HepG2 (cell line): ENCODE results near the gene MARVELD3. TPM values are rescaled to one million over a fixed set of nuclear protein-coding genes. Genes with fewer than 3 reads are reported as not detected.

Source experiments
- AKAP8 ChIP-seq: sonication (generic); formaldehyde crosslinking; IDR thresholded peaks from 2 replicates; pipeline ENCODE4 v1.5.1; 2020; ENCODE audit warnings: mild to moderate bottlenecking, missing genetic modification reagents
- BCL6 ChIP-seq: IDR thresholded peaks from 2 replicates; pipeline ENCODE4 v1.6.1; 2016; ENCODE audit warnings: missing genetic modification reagents, missing compliant biosample characterization
- FOXO1 ChIP-seq: sonication (generic); formaldehyde crosslinking; IDR thresholded peaks from 2 replicates; pipeline ENCODE4 v1.4.0; 2020; ENCODE audit warnings: missing genetic modification reagents
- GABPB1 ChIP-seq: IDR thresholded peaks from 2 replicates; pipeline ENCODE4 v1.6.1; 2016; ENCODE audit warnings: mild to moderate bottlenecking, missing genetic modification reagents, moderate library complexity, missing compliant biosample characterization
- MEF2D ChIP-seq: sonication (generic); formaldehyde crosslinking; IDR thresholded peaks from 2 replicates; pipeline ENCODE4 v1.5.1; 2020; ENCODE audit warnings: mild to moderate bottlenecking, missing genetic modification reagents
- PHF20 ChIP-seq: sonication (generic); formaldehyde crosslinking; IDR thresholded peaks from 2 replicates; pipeline ENCODE4 v1.5.0; 2020; ENCODE audit warnings: mild to moderate bottlenecking, missing genetic modification reagents
- PLRG1 ChIP-seq: fragments of 450-650 bp; conservative IDR thresholded peaks from 2 replicates; pipeline ENCODE4 v1.6.1; 2016
- RBFOX2 ChIP-seq: fragments of 200-400 bp; formaldehyde crosslinking; IDR thresholded peaks from 2 replicates; pipeline ENCODE4 v1.6.1; 2017; ENCODE audit warnings: low read depth, mild to moderate bottlenecking, low read length
- RELA ChIP-seq: sonication (generic); formaldehyde crosslinking; IDR thresholded peaks from 2 replicates; pipeline ENCODE4 v1.4.0; 2020; ENCODE audit warnings: missing genetic modification reagents
- THAP11 ChIP-seq: IDR thresholded peaks from 2 replicates; pipeline ENCODE4 v1.6.1; 2016; ENCODE audit warnings: missing biosample characterization, missing genetic modification reagents
- ZFP90 ChIP-seq: sonication (generic); formaldehyde crosslinking; IDR thresholded peaks from 2 replicates; pipeline ENCODE4 v1.8.0; 2022; ENCODE audit warnings: missing genetic modification reagents, mild to moderate bottlenecking, inconsistent platforms, borderline replicate concordance
- ZFY ChIP-seq: sonication (generic); formaldehyde crosslinking; IDR thresholded peaks from 2 replicates; pipeline ENCODE4 v1.4.0; 2020; ENCODE audit warnings: missing genetic modification reagents
- ZNF136 ChIP-seq: sonication (generic); formaldehyde crosslinking; IDR thresholded peaks from 2 replicates; pipeline ENCODE4 v1.8.1; 2022; ENCODE audit warnings: low read depth, mild to moderate bottlenecking, moderate library complexity, missing genetic modification reagents
- ZNF20 ChIP-seq: sonication (generic); formaldehyde crosslinking; IDR thresholded peaks from 2 replicates; pipeline ENCODE4 v1.4.0; 2020; ENCODE audit warnings: mild to moderate bottlenecking, moderate library complexity, missing genetic modification reagents
- polyA plus RNA-seq, 8 experiments: library from polyadenylated mRNA; depleted of rRNA in 3 of 8; stranded (reverse) in 7 of 8; unstranded in 1 of 8; fragments of >200 nt; fragmentation: Illumina TruSeq in 4 of 8; extraction: Trizol in 4 of 8; gene quantifications; 2 replicates each; pipeline versions ENCODE4 v1.2.1 to v1.2.3, GENCODE V29; 2011 to 2016; ENCODE audit warnings: low read depth in 4 of 8, missing spikeins in 1 of 8, mixed read lengths in 1 of 8; ENCODE audit not compliant: insufficient read depth in 1 of 8
- total RNA-seq, 5 experiments: library from RNA; depleted of rRNA; stranded (reverse); fragments of >200 nt; fragmentation: Illumina TruSeq; extraction: Trizol; gene quantifications; 2 replicates each; pipeline ENCODE4 v1.2.3, GENCODE V29; 2016; ENCODE audit warnings: low read depth in 1 of 5
- TF ChIP-seq, protein P1 (sequence below): sonication (generic); formaldehyde crosslinking; IDR thresholded peaks from 2 replicates; pipeline ENCODE4 v1.4.0; 2020; ENCODE audit warnings: mild to moderate bottlenecking, missing genetic modification reagents
- TF ChIP-seq, protein P2 (sequence below): IDR thresholded peaks from 2 replicates; pipeline ENCODE4 v1.6.1; 2016; ENCODE audit warnings: missing compliant biosample characterization, missing genetic modification reagents, borderline replicate concordance
- TF ChIP-seq, protein P3 (sequence below): sonication (generic); formaldehyde crosslinking; IDR thresholded peaks from 2 replicates; pipeline ENCODE4 v1.8.0; 2022; ENCODE audit warnings: mild to moderate bottlenecking, missing genetic modification reagents
- TF ChIP-seq, protein P4 (sequence below): sonication (generic); formaldehyde crosslinking; IDR thresholded peaks from 2 replicates; pipeline ENCODE4 v1.8.1; 2023; ENCODE audit warnings: mild to moderate bottlenecking, inconsistent platforms, moderate library complexity, missing genetic modification reagents, borderline replicate concordance
- TF ChIP-seq, protein P5 (sequence below): sonication (generic); formaldehyde crosslinking; IDR thresholded peaks from 2 replicates; pipeline ENCODE4 v1.5.0; 2020; ENCODE audit warnings: mild to moderate bottlenecking, missing genetic modification reagents, borderline replicate concordance

The MARVELD3 gene
- total and polyA plus RNA-seq, 2 of the 13 experiments (the other 11 are each of a cell fraction or from before 2014, with no cell fraction given) = 4.8 to 5.6 TPM

DNA sequence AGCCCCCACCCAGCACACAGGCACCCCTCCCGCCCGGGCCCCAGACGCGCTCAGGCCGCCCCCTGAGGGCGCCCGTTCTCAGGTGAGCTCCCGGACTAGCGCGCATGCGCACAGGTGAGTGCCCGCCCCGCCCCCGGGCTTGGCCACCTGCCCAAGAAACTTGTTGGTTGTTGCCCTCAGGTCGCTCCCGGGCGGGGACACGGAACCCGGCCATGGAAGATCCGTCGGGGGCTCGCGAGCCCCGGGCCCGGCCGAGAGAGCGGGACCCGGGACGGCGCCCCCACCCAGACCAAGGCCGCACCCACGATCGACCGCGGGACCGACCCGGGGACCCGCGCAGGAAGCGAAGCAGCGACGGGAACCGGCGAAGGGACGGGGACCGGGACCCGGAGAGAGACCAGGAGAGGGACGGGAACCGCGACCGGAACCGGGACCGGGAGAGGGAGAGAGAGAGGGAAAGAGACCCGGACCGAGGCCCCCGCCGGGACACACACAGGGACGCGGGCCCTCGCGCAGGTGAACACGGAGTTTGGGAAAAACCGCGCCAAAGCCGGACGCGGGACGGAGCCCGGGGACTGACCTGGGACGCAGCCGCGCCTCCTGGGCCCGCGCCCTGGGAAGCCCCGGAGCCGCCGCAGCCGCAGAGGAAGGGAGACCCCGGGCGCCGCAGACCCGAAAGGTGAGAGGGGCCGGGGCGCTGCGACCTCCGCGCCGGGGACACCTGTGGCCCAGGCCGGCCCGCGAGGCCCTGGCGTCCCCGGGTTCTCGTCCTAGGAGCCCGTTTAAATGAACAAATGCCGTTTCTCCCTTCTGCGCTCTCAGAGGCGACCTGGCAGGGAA lies at the start of gene MARVELD3 (continued):
- TF ChIP-seq AKAP8 (CRISPR knock-in tag) = 0 out of 2 replicates have a peak, but pooled peaks have one; percentile 31
- TF ChIP-seq FOXO1 = no peak; the same call in 1 of the 2 replicates
- TF ChIP-seq PHF20 (CRISPR knock-in tag) = peak; percentile 55; the same call in 1 of the 2 replicates
- 0 out of 2 replicates have a peak, but pooled peaks have one; percentile 10 for TF ChIP-seq THAP11
- TF ChIP-seq, protein P1, sequence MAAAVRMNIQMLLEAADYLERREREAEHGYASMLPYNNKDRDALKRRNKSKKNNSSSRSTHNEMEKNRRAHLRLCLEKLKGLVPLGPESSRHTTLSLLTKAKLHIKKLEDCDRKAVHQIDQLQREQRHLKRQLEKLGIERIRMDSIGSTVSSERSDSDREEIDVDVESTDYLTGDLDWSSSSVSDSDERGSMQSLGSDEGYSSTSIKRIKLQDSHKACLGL (CRISPR knock-in tag) = peak; percentile 84
- TF ChIP-seq, protein P2, sequence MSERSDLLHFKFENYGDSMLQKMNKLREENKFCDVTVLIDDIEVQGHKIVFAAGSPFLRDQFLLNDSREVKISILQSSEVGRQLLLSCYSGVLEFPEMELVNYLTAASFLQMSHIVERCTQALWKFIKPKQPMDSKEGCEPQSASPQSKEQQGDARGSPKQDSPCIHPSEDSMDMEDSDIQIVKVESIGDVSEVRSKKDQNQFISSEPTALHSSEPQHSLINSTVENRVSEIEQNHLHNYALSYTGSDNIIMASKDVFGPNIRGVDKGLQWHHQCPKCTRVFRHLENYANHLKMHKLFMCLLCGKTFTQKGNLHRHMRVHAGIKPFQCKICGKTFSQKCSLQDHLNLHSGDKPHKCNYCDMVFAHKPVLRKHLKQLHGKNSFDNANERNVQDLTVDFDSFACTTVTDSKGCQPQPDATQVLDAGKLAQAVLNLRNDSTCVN (CRISPR knock-in tag) = 0 out of 2 replicates have a peak, but pooled peaks have one; percentile 32
- TF ChIP-seq RBFOX2 = peak; percentile 79
- TF ChIP-seq MEF2D (CRISPR knock-in tag) = no peak
- TF ChIP-seq PLRG1 = no peak
- TF ChIP-seq ZNF136 (CRISPR knock-in tag) = no peak
- TF ChIP-seq, protein P3, sequence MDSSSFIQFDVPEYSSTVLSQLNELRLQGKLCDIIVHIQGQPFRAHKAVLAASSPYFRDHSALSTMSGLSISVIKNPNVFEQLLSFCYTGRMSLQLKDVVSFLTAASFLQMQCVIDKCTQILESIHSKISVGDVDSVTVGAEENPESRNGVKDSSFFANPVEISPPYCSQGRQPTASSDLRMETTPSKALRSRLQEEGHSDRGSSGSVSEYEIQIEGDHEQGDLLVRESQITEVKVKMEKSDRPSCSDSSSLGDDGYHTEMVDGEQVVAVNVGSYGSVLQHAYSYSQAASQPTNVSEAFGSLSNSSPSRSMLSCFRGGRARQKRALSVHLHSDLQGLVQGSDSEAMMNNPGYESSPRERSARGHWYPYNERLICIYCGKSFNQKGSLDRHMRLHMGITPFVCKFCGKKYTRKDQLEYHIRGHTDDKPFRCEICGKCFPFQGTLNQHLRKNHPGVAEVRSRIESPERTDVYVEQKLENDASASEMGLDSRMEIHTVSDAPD (CRISPR knock-in tag) = peak; percentile 60; the same call in 1 of the 2 replicates
- 0 out of 2 replicates have a peak, but pooled peaks have one; percentile 68 for TF ChIP-seq ZFP90
- peak; percentile 37 for TF ChIP-seq BCL6 (CRISPR knock-in tag)
- TF ChIP-seq, protein P4, sequence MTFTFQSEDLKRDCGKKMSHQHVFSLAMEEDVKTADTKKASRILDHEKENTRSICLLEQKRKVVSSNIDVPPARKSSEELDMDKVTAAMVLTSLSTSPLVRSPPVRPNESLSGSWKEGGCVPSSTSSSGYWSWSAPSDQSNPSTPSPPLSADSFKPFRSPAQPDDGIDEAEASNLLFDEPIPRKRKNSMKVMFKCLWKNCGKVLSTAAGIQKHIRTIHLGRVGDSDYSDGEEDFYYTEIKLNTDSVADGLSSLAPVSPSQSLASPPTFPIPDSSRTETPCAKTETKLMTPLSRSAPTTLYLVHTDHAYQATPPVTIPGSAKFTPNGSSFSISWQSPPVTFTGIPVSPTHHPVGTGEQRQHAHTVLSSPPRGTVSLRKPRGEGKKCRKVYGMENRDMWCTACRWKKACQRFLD (CRISPR knock-in tag) = no peak; the same call in 1 of the 2 replicates
- TF ChIP-seq ZFY = peak; percentile 73
- TF ChIP-seq, protein P5, sequence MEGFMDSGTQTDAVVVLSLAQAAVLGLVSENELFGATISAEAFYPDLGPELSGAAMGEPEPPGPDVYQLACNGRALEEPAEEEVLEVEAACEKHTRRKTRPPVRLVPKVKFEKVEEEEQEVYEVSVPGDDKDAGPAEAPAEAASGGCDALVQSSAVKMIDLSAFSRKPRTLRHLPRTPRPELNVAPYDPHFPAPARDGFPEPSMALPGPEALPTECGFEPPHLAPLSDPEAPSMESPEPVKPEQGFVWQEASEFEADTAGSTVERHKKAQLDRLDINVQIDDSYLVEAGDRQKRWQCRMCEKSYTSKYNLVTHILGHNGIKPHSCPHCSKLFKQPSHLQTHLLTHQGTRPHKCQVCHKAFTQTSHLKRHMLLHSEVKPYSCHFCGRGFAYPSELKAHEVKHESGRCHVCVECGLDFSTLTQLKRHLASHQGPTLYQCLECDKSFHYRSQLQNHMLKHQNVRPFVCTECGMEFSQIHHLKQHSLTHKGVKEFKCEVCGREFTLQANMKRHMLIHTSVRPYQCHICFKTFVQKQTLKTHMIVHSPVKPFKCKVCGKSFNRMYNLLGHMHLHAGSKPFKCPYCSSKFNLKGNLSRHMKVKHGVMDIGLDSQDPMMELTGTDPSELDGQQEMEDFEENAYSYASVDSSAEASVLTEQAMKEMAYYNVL (CRISPR knock-in tag) = no peak; the same call in 1 of the 2 replicates
- no peak for TF ChIP-seq ZNF20 (CRISPR knock-in tag)
- 0 out of 2 replicates have a peak, but pooled peaks have one; percentile 34 for TF ChIP-seq RELA (CRISPR knock-in tag)
- TF ChIP-seq GABPB1 (CRISPR knock-in tag) = peak; percentile 72
